H9 (cell line): ENCODE data around the gene SREBF1. TPM values are rescaled to one million over a fixed set of nuclear protein-coding genes. Genes with fewer than 3 reads are reported as not detected.

Experiments used
- DNase-seq: peaks from one replicate; pipeline ENCODE4 v3.0.0-alpha.2; 2017
- H2AFZ ChIP-seq: one replicate; pipeline ENCODE4 v1.6.1; 2013; ENCODE audit warnings: mild to moderate bottlenecking, low read length, control low read depth, moderate library complexity
- H2AK5ac ChIP-seq: 2 replicates; pipeline ENCODE4 v1.6.1; 2013; ENCODE audit warnings: low read length, control low read depth, mixed read lengths; ENCODE audit not compliant: insufficient read length
- H2BK120ac ChIP-seq: one replicate; pipeline ENCODE4 v1.6.1; 2013; ENCODE audit warnings: low read depth, mild to moderate bottlenecking, low read length, control low read depth, inconsistent platforms; ENCODE audit not compliant: poor library complexity, severe bottlenecking
- H2BK12ac ChIP-seq: 2 replicates; pipeline ENCODE4 v1.6.1; 2013; ENCODE audit warnings: low read length, control low read depth, mixed read lengths, low read depth; ENCODE audit not compliant: insufficient read length
- H2BK15ac ChIP-seq: 2 replicates; pipeline ENCODE4 v1.6.1; 2013; ENCODE audit warnings: low read depth, low read length, control low read depth
- H2BK20ac ChIP-seq: one replicate; pipeline ENCODE4 v1.6.1; 2013; ENCODE audit warnings: low read depth, mild to moderate bottlenecking, low read length, control low read depth, inconsistent platforms; ENCODE audit not compliant: poor library complexity, severe bottlenecking
- H2BK5ac ChIP-seq: 2 replicates; pipeline ENCODE4 v1.6.1; 2013; ENCODE audit warnings: low read length, control low read depth, mixed read lengths; ENCODE audit not compliant: insufficient read length
- H3K14ac ChIP-seq: 2 replicates; pipeline ENCODE4 v1.6.1; 2013; ENCODE audit warnings: low read length, control low read depth; ENCODE audit not compliant: insufficient read depth
- H3K18ac ChIP-seq: 2 replicates; pipeline ENCODE4 v1.6.1; 2013; ENCODE audit warnings: low read depth, mild to moderate bottlenecking, mixed read lengths, low read length, control low read depth; ENCODE audit not compliant: insufficient read length
- H3K23ac ChIP-seq: 2 replicates; pipeline ENCODE4 v1.6.1; 2013; ENCODE audit warnings: low read length, control low read depth, mixed read lengths, low read depth; ENCODE audit not compliant: insufficient read length
- H3K23me2 ChIP-seq: 2 replicates; pipeline ENCODE4 v1.6.1; 2013; ENCODE audit warnings: low read depth, mild to moderate bottlenecking, mixed read lengths, low read length, control low read depth; ENCODE audit not compliant: insufficient read length, poor library complexity, severe bottlenecking
- H3K27ac ChIP-seq: 2 replicates; pipeline ENCODE4 v1.5.1; 2013; ENCODE audit warnings: low read length, control low read depth, mixed read lengths, low read depth; ENCODE audit not compliant: insufficient read length
- H3K27me3 ChIP-seq: 2 replicates; pipeline ENCODE4 v1.6.1; 2013; ENCODE audit warnings: low read length, control low read depth, inconsistent platforms; ENCODE audit not compliant: insufficient read depth
- H3K4ac ChIP-seq: 2 replicates; pipeline ENCODE4 v1.6.1; 2013; ENCODE audit warnings: low read depth, mild to moderate bottlenecking, control low read depth, inconsistent platforms, low read length, moderate library complexity
- H3K4me1 ChIP-seq: 2 replicates; pipeline ENCODE4 v1.6.1; 2013; ENCODE audit warnings: low read length, control low read depth, inconsistent platforms; ENCODE audit not compliant: insufficient read depth
- H3K4me2 ChIP-seq: 2 replicates; pipeline ENCODE4 v1.6.1; 2013; ENCODE audit warnings: low read length, control low read depth, mixed read lengths; ENCODE audit not compliant: insufficient read length, insufficient read depth
- H3K56ac ChIP-seq: 2 replicates; pipeline ENCODE4 v1.6.1; 2013; ENCODE audit warnings: low read depth, mild to moderate bottlenecking, mixed read lengths, low read length, control low read depth; ENCODE audit not compliant: insufficient read length
- H3K79me1 ChIP-seq: 2 replicates; pipeline ENCODE4 v1.6.1; 2013; ENCODE audit warnings: low read depth, mild to moderate bottlenecking, moderate library complexity, low read length, control low read depth, inconsistent platforms; ENCODE audit not compliant: insufficient read depth, poor library complexity, severe bottlenecking
- H3K79me2 ChIP-seq: 2 replicates; pipeline ENCODE4 v1.6.1; 2013; ENCODE audit warnings: low read length, control low read depth, inconsistent platforms; ENCODE audit not compliant: insufficient read depth
- H3K9ac ChIP-seq: 2 replicates; pipeline ENCODE4 v1.6.1; 2013; ENCODE audit warnings: low read length, control low read depth, mixed read lengths; ENCODE audit not compliant: insufficient read length; ENCODE audit errors: extremely low read depth
- H3K9me3 ChIP-seq: one replicate; pipeline ENCODE4 v1.6.1; 2013; ENCODE audit warnings: low read depth, low read length, inconsistent platforms; ENCODE audit not compliant: control insufficient read depth
- H3T11ph ChIP-seq: one replicate; pipeline ENCODE4 v1.6.1; 2013; ENCODE audit warnings: mild to moderate bottlenecking, low read length, control low read depth, inconsistent platforms
- H4K20me1 ChIP-seq: one replicate; pipeline ENCODE4 v1.6.1; 2013; ENCODE audit not compliant: control insufficient read depth, insufficient read length, insufficient read depth
- H4K5ac ChIP-seq: 2 replicates; pipeline ENCODE4 v1.6.1; 2013; ENCODE audit warnings: low read depth, mild to moderate bottlenecking, mixed read lengths, low read length, control low read depth; ENCODE audit not compliant: insufficient read length
- H4K8ac ChIP-seq: replicated peaks from 2 replicates; pipeline ENCODE4 v1.6.1; 2013; ENCODE audit warnings: low read length, control low read depth, mixed read lengths, low read depth; ENCODE audit not compliant: insufficient read length
- H4K91ac ChIP-seq: 2 replicates; pipeline ENCODE4 v1.6.1; 2013; ENCODE audit warnings: low read depth, mild to moderate bottlenecking, moderate library complexity, mixed read lengths, low read length, control low read depth; ENCODE audit not compliant: insufficient read length
- H3K27ac Mint-ChIP-seq, 3 experiments: 2 replicates in 2 of 3; 3 replicates in 1 of 3; pipeline ENCODE4 v1.8.0; 2020 to 2021; ENCODE audit warnings: mixed read lengths in 3 of 3, mild to moderate bottlenecking in 1 of 3, moderate library complexity in 1 of 3
- H3K27me3 Mint-ChIP-seq: 2 replicates; pipeline ENCODE4 v1.8.0; 2021; ENCODE audit warnings: low read depth, mild to moderate bottlenecking, moderate library complexity, mixed read lengths
- H3K36me3 Mint-ChIP-seq, 3 experiments: 2 replicates in 2 of 3; 3 replicates in 1 of 3; pipeline ENCODE4 v1.8.0; 2020 to 2021; ENCODE audit warnings: low read depth in 3 of 3, mixed read lengths in 3 of 3; ENCODE audit not compliant: insufficient read depth in 1 of 3
- H3K4me1 Mint-ChIP-seq, 2 experiments: 2 replicates each; pipeline ENCODE4 v1.8.0; 2020; ENCODE audit warnings: mixed read lengths in 2 of 2
- H3K4me3 Mint-ChIP-seq, 2 experiments: 2 replicates in 1 of 2; 3 replicates in 1 of 2; pipeline ENCODE4 v1.8.0; 2020 to 2021; ENCODE audit warnings: mild to moderate bottlenecking in 2 of 2, mixed read lengths in 2 of 2, moderate library complexity in 1 of 2
- H3K9me3 Mint-ChIP-seq, 2 experiments: 2 replicates in 1 of 2; 3 replicates in 1 of 2; pipeline ENCODE4 v1.8.0; 2020; ENCODE audit warnings: mild to moderate bottlenecking in 2 of 2, mixed read lengths in 2 of 2, moderate library complexity in 1 of 2
- WGBS: extraction: QIAGEN DNeasy Blood & Tissue Kit; methylation state at CpG from one replicate; pipeline ENCODE4 v1.1.7; 2013; ENCODE audit warnings: missing lambda C conversion rate, low lambda C conversion rate, mixed read lengths; ENCODE audit not compliant: insufficient read length; ENCODE audit errors: extremely low coverage; 5-methylcytosine and 5-hydroxymethylcytosine counted together
- total RNA-seq: library from RNA; stranded (reverse); gene quantifications from 2 replicates; pipeline ENCODE4 v1.2.1, GENCODE V29; 2021
- TF ChIP-seq, protein P1 (sequence below): fragments of 200-600 bp; sonication (generic); conservative IDR thresholded peaks from 3 replicates; pipeline ENCODE4 v1.8.0; 2021; ENCODE audit warnings: antibody characterized with exemption, mild to moderate bottlenecking

The SREBF1 gene
- total RNA-seq, 1 experiment from 2014 or later, result 81.9 TPM

DNA sequence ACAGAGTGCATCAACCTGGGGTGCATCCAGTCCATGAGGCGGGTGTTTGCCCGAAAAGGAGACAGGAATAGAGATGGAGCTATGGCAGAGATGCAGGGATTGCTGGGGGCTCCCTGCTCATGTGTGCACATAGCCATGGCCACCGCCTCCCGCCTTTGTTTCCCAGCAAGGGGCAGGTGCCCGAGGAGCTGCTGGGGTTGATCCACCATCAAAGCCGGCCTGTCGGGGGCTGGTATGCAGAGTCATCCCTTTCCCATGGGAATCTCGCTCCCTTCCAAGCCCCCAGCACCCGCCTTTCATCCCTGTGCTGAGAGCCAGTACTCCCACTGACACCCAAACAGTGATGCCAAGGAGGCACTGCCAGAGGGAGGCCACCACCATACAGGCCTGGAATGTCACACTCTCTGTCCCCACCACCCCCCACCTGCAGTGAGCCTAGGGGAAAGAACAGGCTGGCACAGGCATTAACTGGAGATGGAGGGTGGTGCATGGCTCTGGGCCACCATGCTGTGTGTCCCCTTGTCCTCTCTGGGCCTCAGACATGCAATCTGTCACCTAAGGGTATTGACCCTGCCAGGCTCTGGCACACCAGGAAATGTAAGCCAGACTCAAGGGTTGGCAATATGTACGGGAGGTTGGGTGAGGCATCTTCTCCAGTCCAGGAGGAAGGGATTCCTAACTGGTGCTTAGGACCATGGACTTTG, 65.1 kb downstream of the SREBF1 start:
- no peak overlapping the region for H4K91ac ChIP-seq
- no peak overlapping the region for H2BK5ac ChIP-seq
- no peaks in the 10 kb centered on the region; a peak in 1 of 7 replicates for H3K36me3 Mint-ChIP-seq
- no peak overlapping the region for H3K14ac ChIP-seq
- H4K8ac ChIP-seq, result no peak overlapping the region
- H3K27me3 Mint-ChIP-seq, result peaks cover 27% of the 10 kb centered on the region
- no peak overlapping the region for H2AK5ac ChIP-seq
- H3K4me1 ChIP-seq, result no peaks in the 10 kb centered on the region
- H4K20me1 ChIP-seq, result no peaks in the 10 kb centered on the region
- no CpG with 5 or more reads among the region's 10 CpGs for WGBS
- H3T11ph ChIP-seq, result no peak overlapping the region
- no peak for DNase-seq
- no peaks in the 10 kb centered on the region; the same call in 1 of the 2 replicates for H3K27me3 ChIP-seq
- H3K79me2 ChIP-seq, result no peaks in the 10 kb centered on the region
- TF ChIP-seq, protein P1, sequence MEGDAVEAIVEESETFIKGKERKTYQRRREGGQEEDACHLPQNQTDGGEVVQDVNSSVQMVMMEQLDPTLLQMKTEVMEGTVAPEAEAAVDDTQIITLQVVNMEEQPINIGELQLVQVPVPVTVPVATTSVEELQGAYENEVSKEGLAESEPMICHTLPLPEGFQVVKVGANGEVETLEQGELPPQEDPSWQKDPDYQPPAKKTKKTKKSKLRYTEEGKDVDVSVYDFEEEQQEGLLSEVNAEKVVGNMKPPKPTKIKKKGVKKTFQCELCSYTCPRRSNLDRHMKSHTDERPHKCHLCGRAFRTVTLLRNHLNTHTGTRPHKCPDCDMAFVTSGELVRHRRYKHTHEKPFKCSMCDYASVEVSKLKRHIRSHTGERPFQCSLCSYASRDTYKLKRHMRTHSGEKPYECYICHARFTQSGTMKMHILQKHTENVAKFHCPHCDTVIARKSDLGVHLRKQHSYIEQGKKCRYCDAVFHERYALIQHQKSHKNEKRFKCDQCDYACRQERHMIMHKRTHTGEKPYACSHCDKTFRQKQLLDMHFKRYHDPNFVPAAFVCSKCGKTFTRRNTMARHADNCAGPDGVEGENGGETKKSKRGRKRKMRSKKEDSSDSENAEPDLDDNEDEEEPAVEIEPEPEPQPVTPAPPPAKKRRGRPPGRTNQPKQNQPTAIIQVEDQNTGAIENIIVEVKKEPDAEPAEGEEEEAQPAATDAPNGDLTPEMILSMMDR, result no peak
- H2AFZ ChIP-seq, result no peak overlapping the region
- no peak overlapping the region for H3K27ac Mint-ChIP-seq
- H3K23ac ChIP-seq, result no peak overlapping the region
- H3K4ac ChIP-seq, result no peak overlapping the region
- H3K79me1 ChIP-seq, result no peaks in the 10 kb centered on the region
- no peak overlapping the region for H3K27ac ChIP-seq
- no peak overlapping the region for H3K9ac ChIP-seq
- no peak overlapping the region for H3K56ac ChIP-seq
- no peaks in the 10 kb centered on the region for H3K23me2 ChIP-seq
- no peak overlapping the region for H2BK15ac ChIP-seq
- no peak overlapping the region for H3K4me2 ChIP-seq
- H3K4me3 Mint-ChIP-seq, result no peak overlapping the region
- no peaks in the 10 kb centered on the region for H3K9me3 Mint-ChIP-seq
- H2BK20ac ChIP-seq, result no peak overlapping the region
- H4K5ac ChIP-seq, result no peak overlapping the region
- H3K18ac ChIP-seq, result no peak overlapping the region
- no peak overlapping the region for H2BK12ac ChIP-seq
- H3K4me1 Mint-ChIP-seq, result peaks cover 8 to 23% of the 10 kb centered on the region in 2 experiments; a peak in 3 of 4 replicates
- no peaks in the 10 kb centered on the region for H3K9me3 ChIP-seq
- H2BK120ac ChIP-seq, result no peak overlapping the region
